Hepatocyte (in vitro differentiated cells): Measurements from ENCODE around the gene NUCB2. TPM values are rescaled to one million over a fixed set of nuclear protein-coding genes. Genes with fewer than 3 reads are reported as not detected.

Experiments
- DNase-seq: peaks from one replicate; pipeline ENCODE4 v3.0.0-alpha.2; 2016; ENCODE audit warnings: low spot score
- H2AFZ ChIP-seq: fragments of 200-600 bp; sonication (generic); 2 replicates; pipeline ENCODE4 v1.6.0; 2016; ENCODE audit warnings: antibody characterized with exemption, mild to moderate bottlenecking
- H3K27ac ChIP-seq: fragments of 200-600 bp; sonication (generic); 2 replicates; pipeline ENCODE4 v1.5.1; 2016; ENCODE audit warnings: mild to moderate bottlenecking
- H3K27me3 ChIP-seq: fragments of 200-600 bp; sonication (generic); 2 replicates; pipeline ENCODE4 v1.6.1; 2016
- H3K36me3 ChIP-seq: fragments of 200-600 bp; sonication (generic); replicated peaks from 2 replicates; pipeline ENCODE4 v1.5.1; 2016; ENCODE audit warnings: low read depth; ENCODE audit not compliant: insufficient read depth
- H3K4me1 ChIP-seq: fragments of 200-600 bp; sonication (generic); 2 replicates; pipeline ENCODE4 v1.5.1; 2016; ENCODE audit warnings: mild to moderate bottlenecking, moderate library complexity; ENCODE audit not compliant: insufficient read depth
- H3K4me2 ChIP-seq: fragments of 200-600 bp; sonication (generic); 2 replicates; pipeline ENCODE4 v1.6.0; 2016
- H3K4me3 ChIP-seq: fragments of 200-600 bp; sonication (generic); 2 replicates; pipeline ENCODE4 v1.5.1; 2016; ENCODE audit warnings: mild to moderate bottlenecking
- H3K79me2 ChIP-seq: fragments of 200-600 bp; sonication (generic); 2 replicates; pipeline ENCODE4 v1.6.0; 2017; ENCODE audit warnings: mild to moderate bottlenecking
- H3K9me2 ChIP-seq: fragments of 200-600 bp; sonication (generic); replicated peaks from 2 replicates; pipeline ENCODE4 v1.6.0; 2017; ENCODE audit warnings: mild to moderate bottlenecking; ENCODE audit not compliant: insufficient read depth
- H3K9me3 ChIP-seq: fragments of 200-600 bp; sonication (generic); 2 replicates; pipeline ENCODE4 v1.5.1; 2016; ENCODE audit warnings: low read depth, mild to moderate bottlenecking
- H4K20me1 ChIP-seq: fragments of 200-600 bp; sonication (generic); 2 replicates; pipeline ENCODE4 v1.6.0; 2016; ENCODE audit warnings: mild to moderate bottlenecking; ENCODE audit not compliant: insufficient read depth, poor library complexity, severe bottlenecking
- EZH2 ChIP-seq: fragments of 200-600 bp; sonication (generic); IDR thresholded peaks from 2 replicates; pipeline ENCODE4 v1.6.1; 2016; ENCODE audit warnings: antibody characterized with exemption, mild to moderate bottlenecking, borderline replicate concordance
- EZH2phosphoT487 ChIP-seq: fragments of 200-600 bp; sonication (generic); IDR thresholded peaks from one replicate; pipeline ENCODE4 v1.6.1; 2018; ENCODE audit warnings: antibody characterized with exemption, mild to moderate bottlenecking, low read depth, moderate library complexity; ENCODE audit not compliant: unreplicated experiment, severe bottlenecking
- WGBS: methylation state at CpG from one replicate; pipeline ENCODE4 v1.1.6; 2016; ENCODE audit warnings: low lambda C conversion rate; ENCODE audit errors: missing lambda C conversion rate; 5-methylcytosine and 5-hydroxymethylcytosine counted together
- polyA plus RNA-seq: library from polyadenylated mRNA; unstranded; fragments of >200 nt; fragmentation: Nextera tagmentation; extraction: Ambion mirVana; gene quantifications from 2 replicates; pipeline ENCODE4 v1.2.1, GENCODE V29; 2016
- total RNA-seq: library from RNA; depleted of rRNA; stranded (reverse); fragments of >200 nt; gene quantifications from 2 replicates; pipeline ENCODE4 v1.2.3, GENCODE V29; 2014
- TF ChIP-seq, protein P1 (sequence below): fragments of 200-600 bp; sonication (generic); IDR thresholded peaks from 2 replicates; pipeline ENCODE4 v1.5.1; 2016; ENCODE audit warnings: antibody characterized with exemption, mild to moderate bottlenecking; ENCODE audit not compliant: poor library complexity

The NUCB2 gene
- total and polyA plus RNA-seq, 2 experiments from 2014 or later: 93.4 to 196 TPM

DNA sequence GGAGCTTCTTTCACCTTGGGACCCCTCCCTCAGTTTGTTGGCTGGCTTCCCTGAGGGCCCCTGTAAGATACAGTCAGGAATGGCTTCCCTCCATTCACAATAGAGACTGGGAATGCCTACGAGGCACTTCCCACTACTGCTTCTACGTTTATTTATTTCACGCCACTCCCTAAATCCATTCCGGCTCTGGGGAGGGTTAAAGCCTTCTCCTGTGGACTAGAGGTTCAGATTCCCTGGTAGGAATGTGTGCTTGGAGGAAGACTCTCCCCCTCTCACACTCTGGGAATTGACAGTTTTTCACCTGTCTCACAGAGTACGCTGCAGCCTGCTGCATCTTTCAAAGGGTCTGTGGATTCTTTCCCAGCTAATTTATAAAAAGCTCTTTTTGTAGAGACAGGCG, 3.3 kb upstream of the NUCB2 start:
- Histone ChIP-seq H2AFZ (no peak overlapping the region), H3K79me2 (peaks cover 3% of the 10 kb centered on the region), H3K4me3 (no peak overlapping the region), H3K4me2 (no peak overlapping the region), H3K9me2 (no peaks in the 10 kb centered on the region), H4K20me1 (no peaks in the 10 kb centered on the region), H3K4me1 (peaks cover 4% of the 10 kb centered on the region), H3K27me3 (no peaks in the 10 kb centered on the region), H3K27ac (no peak overlapping the region), H3K36me3 (no peaks in the 10 kb centered on the region), H3K9me3 (no peaks in the 10 kb centered on the region)
- no peak for DNase-seq
- no peak for TF ChIP-seq EZH2
- no peak for TF ChIP-seq EZH2phosphoT487
- TF ChIP-seq, protein P1, sequence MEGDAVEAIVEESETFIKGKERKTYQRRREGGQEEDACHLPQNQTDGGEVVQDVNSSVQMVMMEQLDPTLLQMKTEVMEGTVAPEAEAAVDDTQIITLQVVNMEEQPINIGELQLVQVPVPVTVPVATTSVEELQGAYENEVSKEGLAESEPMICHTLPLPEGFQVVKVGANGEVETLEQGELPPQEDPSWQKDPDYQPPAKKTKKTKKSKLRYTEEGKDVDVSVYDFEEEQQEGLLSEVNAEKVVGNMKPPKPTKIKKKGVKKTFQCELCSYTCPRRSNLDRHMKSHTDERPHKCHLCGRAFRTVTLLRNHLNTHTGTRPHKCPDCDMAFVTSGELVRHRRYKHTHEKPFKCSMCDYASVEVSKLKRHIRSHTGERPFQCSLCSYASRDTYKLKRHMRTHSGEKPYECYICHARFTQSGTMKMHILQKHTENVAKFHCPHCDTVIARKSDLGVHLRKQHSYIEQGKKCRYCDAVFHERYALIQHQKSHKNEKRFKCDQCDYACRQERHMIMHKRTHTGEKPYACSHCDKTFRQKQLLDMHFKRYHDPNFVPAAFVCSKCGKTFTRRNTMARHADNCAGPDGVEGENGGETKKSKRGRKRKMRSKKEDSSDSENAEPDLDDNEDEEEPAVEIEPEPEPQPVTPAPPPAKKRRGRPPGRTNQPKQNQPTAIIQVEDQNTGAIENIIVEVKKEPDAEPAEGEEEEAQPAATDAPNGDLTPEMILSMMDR: no peak
- WGBS: 55% methylated on average over 6 of the region's 6 CpGs

DNA sequence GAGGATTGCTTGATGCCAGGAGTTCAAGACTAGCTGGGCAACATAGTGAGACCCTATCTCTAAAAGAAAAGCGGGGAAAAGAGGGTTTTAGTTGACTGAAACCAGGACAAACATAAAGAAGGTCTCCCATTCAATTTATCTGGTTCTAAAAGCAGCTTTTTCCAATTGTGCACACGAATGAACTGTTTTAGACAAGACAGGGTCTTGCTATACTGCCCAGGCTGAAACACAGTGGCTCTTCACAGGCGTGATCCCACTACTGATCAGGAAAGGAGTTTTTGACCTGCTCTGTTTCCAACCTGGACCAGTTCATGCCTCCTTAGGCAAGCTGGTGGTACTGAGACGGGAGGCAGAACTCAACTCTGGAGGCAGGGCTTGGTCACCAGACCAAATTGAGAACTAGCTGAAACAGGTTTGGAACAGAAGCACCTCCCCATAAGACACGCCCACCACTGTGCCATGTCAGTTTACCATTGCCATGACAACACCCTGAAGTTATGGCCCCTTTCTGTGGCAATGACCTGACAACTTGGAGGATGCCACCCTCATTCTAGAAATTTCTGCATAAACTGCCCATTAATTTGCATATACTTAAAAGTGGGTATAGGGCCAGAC, 2.8 kb upstream of the NUCB2 start:
- Histone ChIP-seq H4K20me1 (no peaks in the 10 kb centered on the region), H3K4me1 (peaks cover 4% of the 10 kb centered on the region), H2AFZ (no peak overlapping the region), H3K36me3 (no peaks in the 10 kb centered on the region), H3K9me3 (no peaks in the 10 kb centered on the region), H3K79me2 (peaks cover 9% of the 10 kb centered on the region), H3K9me2 (no peaks in the 10 kb centered on the region), H3K4me3 (no peak overlapping the region), H3K27me3 (no peaks in the 10 kb centered on the region), H3K27ac (no peak overlapping the region), H3K4me2 (no peak overlapping the region)
- TF ChIP-seq, protein P1: no peak
- no peak for TF ChIP-seq EZH2phosphoT487
- TF ChIP-seq EZH2: no peak
- WGBS: 87% methylated on average over 5 of the region's 5 CpGs
- peak; percentile 28 for DNase-seq

DNA sequence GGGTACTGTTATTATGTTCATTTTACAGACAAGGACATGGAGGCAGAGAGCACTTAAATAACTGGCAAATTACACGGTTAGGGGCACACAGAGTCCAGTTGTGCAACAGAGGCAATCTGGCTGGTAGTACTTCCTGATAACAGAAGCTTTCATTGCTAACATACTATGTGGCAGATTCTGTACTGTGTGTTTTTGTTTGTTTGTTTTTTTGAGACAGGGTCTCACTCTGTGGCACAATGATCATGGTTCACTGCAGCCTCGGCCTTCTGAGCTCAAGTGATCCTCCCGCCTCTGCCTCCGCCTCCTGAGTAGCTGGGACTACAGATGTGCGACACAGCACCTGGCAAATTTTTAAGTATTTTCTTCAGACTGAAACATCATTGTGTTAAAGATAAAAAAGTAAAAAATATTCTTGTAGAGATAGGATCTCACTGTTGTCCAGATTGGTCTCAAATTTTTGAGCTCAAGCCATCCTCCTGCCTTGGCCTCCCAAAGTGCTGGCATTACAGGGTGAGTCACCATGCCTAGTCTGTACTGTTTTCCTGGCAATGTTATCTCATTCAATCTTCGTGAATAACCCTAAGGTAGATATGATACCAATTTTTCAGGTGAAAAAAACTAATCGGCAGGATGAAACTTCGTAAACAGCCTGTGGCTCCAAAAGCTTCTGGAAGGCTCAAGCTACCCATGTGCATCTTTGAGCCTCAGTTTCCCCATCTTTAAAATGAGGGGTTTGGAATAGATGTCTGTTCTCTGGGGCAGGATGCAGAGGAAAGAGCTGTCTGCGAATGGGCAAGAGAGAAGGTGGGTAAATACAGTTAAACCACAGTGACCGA, 921 bp upstream of the NUCB2 start:
- peaks cover 17% of the 10 kb centered on the region for H3K79me2 ChIP-seq
- H3K9me3 ChIP-seq: no peaks in the 10 kb centered on the region
- TF ChIP-seq, protein P1: no peak
- TF ChIP-seq EZH2 (no peak), EZH2phosphoT487 (no peak)
- H3K4me2 ChIP-seq: peak overlapping the region; percentile 79
- no peaks in the 10 kb centered on the region for H3K27me3 ChIP-seq
- no peak for DNase-seq
- peak overlapping the region; percentile 26 for H3K4me3 ChIP-seq
- H3K27ac ChIP-seq: peak overlapping the region; percentile 79
- no peaks in the 10 kb centered on the region for H3K9me2 ChIP-seq
- peaks cover 4% of the 10 kb centered on the region for H3K4me1 ChIP-seq
- H3K36me3 ChIP-seq: no peaks in the 10 kb centered on the region
- 72% methylated on average over 10 of the region's 10 CpGs for WGBS
- H4K20me1 ChIP-seq: no peaks in the 10 kb centered on the region
- H2AFZ ChIP-seq: peak overlapping the region; percentile 58
